GM19099 (cell line): Measurements from ENCODE around the gene TNFRSF18.
A peak's percentile ranks its signal among the peaks of the same experiment; 100 is the strongest.

ENCODE experiments used
- POLR2A ChIP-seq: IDR thresholded peaks from 3 replicates; pipeline ENCODE4 v1.6.1; 2011; ENCODE audit warnings: low read depth; ENCODE audit not compliant: insufficient read length; ENCODE audit errors: extremely low read depth

The TNFRSF18 gene

DNA sequence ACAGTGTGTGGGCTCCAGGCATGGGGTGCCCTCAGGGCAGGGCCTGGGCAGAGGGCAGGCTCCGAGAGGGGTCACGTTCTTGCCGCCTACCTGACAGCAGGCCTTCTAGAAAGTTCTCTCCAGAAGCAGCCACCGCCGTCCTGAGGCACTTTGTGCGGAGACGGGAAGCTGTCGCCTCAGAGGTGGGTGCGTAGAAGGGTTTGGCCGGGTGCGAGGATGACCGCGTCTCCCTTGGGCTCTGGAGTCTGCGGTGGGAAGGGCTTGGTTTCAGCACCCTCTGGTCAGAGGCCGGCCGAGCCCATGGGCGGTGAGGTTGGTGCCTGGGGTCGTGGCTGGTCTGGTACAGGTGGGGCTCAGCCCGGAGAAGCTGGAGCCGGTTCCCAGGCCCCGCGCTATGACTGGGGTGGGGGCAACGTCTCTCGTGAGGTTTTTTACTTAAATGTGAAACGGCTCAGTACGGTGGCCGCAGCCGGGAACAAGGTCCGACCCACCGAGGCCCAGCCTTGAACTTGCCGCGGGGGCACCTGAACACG is 42.8 kb downstream of the TNFRSF18 start:
- no peak for TF ChIP-seq POLR2A

DNA sequence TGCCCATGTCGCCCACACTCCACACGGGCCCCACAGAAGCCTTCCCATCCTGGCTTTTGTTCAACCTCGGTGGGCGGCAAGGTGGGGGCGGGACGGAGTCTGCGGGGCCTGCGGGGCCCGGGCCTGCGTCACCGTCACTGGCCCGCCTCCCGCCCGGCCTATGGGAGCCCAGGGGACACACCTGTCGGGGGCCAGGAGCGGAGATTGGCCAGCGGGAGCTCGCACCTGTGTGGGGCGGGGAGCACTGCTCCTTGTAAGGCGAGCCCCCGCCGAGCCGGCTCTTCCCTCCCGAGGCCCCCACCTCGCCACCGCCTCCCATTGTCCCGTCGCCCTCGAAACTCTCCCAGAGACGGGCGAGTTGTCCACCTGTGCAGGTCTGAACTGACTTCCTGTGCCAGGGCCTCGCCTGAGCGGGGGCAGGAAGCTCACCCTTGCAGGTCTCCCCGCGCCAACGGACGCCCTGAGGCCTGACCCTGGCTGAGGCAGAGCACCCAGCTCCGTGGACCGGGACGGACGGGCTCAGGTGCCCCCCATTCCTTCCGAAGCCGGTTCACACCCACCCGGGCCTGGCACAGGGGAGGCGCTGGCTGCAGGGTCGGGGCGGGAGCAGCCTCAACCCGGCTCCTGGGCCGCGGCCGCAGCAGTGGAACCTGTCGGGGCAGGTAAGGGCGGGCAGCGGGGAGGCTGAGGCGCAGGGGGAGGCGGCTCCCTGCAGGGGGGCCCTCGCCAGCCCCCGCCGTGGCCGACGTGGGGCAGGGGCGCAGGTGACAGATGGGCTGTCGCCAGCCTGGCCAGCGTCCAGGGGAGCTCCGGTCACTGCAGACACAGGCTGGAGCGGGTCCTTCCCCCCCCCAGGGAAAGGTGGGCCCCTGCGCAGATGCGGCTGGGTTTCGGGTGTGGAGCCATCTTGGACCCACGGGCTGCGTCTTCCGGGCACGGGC is 43.5 kb downstream of the TNFRSF18 start:
- TF ChIP-seq POLR2A, result no peak

DNA sequence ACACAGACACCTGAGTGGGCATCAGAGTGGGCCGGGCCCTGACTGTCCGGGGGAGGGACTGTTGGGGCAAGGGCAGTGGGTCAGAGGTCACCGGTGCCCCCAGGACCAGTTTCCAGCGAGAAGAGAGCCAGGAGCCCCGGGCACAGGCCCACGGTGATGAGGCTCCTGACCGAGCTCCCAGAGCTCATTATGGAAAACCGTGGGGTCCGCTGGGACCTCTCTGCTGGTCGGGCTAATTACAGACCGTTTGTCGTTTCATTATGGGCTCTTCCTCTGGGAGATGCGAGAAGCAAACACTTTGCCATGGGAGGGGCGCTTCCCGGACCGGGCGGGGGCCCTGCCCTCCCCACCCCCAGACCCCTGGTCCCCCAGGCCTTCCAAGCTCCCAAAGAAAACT is 44.7 kb downstream of the TNFRSF18 start:
- TF ChIP-seq POLR2A, result no peak

DNA sequence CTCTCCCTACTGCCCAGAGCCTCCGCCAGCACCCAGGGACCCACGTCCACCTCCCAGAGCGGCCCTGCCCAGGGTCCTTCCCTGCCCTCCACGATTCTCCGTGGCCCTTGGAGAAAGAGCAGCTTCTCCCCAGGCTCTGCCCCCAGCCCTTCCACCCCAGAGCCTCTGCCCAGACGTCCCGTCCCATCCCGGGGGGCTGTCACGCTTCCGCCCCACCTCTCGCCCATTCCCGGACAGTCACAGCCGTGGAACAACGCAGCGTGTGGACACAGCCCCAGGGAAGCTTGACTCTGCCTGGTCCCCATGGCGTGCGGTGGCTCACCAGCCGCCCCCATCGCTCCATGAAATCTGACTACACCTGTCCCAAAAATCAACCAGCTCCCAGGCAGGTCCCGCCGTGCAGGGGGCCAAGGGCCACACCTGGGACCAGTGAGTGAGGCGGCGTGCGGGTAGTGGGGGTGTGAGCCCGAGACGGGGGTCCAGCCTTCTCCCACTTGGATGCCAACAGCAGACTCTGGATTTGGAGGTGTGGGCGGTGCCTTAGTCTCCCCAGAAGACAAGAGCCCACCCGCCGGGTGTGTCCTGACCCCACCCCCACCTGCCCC is 45.2 kb downstream of the TNFRSF18 start:
- TF ChIP-seq POLR2A, result no peak

DNA sequence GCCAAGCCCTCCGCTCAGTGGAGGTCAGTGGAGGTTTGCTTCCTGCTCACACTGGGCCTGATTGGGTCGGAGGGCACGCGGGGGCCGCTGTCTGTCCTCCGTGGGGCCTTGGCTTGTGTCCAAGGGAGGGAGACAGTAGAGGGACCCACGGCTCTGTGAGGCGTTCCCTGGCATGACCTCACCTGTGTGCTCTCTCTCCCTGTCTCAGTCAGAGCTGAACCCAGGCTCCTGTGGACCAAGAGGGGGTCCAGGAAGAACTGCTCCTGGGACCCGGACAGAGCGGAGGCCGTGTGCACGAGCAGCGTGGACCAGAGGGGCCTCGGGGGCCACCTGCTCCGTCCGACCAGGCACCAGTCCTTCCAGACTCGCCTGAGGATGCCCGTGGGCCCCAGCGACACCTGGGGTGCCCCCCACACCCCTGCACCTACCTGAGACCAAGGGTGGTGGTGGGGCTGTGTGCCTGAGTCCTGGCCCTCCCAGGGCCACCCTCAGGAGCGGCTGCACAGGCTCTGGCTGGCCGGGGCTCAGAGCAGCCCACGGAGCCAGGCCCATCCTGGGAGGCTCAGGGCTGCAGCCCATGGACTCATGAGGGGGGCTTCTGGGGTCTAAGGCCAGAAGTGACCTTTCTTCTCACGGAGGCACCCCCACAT is 46.0 kb downstream of the TNFRSF18 start:
- no peak for TF ChIP-seq POLR2A

DNA sequence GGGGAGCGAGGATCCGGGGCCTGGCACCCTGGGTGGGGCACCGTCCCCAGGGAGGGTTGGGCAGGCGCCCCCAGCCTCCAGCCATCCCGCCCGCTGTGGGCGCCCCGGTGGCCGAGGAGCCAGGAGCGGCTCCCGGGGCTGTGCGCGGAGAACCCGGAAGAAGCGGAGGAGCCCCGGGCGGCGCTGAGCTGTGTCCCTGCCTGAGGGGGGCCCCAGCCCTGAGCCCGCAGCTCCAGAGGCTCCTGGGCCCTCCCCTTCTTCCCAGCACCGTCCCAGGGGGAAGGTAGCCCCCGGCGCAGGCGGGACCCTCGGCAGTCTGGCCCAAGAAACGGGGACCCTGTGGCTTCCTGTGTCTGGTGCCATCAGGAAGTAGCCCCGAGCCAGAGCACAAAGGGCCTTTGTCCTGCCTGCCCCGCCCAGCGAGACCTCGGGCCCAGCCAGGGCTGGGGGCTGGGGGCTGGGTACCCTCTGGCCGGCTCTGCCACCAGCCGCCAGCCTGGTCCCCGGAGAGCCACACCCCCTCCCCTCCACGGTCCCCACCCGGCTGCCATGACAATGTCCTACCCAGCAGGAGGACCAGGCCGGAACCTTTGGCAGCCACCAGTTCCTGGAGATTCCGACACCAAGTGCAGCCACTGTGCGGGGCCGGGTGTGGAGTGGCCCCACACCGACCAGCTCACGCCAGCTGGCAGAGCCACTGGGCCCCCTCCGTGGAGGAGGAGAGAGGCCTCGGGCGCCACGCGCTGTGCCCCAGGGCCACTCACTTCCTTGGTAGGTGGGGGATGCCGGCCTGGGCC is 48.3 kb downstream of the TNFRSF18 start:
- no peak for TF ChIP-seq POLR2A

DNA sequence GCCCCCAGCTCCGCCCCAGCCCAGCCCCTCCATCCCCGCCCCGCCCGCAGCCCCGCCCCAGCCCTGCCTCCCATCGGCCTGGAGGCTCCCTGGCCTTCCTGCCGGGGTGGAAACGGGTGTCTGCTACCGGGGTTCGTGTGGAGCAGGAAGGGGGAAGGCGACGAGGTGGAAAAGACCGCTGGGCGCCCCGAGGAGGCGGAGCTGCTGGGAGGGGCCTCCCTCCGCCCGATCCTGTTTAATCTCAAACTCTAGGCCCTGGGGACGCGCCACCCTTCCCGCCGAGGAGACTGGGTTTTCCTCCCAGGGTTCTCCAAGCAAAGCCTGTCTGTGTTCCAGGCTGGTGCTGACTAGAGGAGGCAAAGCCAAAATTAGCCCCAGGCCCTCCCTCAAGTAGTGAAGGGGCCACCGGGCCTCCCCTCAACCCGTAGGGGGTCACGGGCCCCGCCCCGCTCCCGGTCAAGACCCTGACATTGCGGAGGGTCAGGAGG is 48.9 kb downstream of the TNFRSF18 start:
- peak; percentile 67 for TF ChIP-seq POLR2A

DNA sequence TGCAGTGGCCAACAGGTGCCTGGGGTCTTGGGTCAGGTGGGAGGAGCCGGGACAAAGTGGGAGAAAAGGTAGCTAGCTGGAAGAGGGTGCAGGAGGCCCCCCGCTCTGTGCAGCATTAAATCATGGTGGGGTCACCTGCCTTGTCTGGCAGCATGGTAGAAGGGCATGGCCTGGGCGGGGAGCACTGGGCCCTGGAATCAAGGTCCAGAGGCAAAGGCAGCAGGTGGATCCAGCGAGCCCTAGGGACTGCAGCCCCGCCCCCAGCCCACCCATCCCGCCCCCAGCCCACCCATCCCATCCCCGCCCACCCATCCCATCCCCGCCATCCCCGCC is 49.4 kb downstream of the TNFRSF18 start:
- TF ChIP-seq POLR2A, result no peak

DNA sequence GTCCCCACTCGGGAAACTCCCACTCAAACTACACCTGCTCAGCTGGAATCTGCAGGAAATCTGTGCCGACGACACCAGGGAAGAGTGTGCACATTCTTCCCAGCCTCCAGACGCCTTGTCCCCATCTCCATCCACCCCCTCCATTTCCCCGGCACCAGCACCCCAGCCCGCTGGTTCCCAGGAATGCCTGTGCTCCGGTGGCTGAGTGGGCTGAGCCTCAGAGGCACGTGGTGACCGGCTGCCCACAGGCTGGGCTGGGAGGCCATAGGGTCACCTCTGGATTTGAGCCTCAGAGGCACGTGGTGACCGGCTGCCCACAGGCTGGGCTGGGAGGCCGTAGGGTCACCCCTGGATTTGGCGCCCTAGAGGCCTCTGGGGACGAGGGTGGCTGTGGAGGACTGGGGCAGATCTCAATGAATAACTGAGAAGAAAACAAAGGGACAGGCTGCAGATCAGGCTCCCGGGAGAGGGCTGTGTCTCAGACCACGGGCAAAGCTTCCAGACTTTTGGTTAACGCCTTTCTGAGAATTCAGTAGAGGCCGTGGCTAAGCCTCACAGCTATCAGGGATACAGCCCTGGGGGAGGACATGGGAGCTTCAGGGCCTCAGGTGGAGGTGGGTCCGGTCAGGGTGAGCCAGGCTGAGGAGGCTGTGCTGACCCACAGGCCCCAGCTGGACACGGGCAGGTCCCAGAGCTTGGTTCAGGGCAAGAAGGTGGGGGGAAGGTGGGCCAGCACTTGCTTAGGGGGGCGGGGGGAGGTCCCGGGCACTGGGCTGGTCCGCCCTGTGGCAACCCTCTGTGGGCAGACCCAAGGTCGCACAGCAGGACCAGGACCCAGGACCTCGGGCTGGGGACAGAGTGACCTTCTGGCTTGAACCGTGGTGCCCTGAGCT is 50.0 kb downstream of the TNFRSF18 start:
- no peak for TF ChIP-seq POLR2A

DNA sequence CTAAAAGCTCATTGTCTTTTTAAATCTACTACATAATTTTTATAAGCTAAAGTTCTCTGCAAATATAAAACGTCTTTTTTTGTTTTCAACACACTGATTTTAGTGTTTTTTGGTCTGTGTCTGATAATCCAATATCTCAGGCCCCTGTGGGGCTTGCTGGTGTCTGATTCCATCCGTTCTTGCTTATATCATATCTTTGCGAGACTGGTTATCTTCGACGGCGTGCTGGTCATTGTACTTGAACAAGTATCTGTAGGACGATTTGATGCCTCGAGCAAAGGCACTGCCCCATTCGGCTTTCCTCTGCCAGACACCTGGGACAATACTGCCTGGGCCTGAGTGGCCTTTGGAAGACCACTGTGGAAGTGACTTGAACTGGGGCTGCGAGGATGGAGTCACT is 51.1 kb downstream of the TNFRSF18 start:
- TF ChIP-seq POLR2A, result no peak

DNA sequence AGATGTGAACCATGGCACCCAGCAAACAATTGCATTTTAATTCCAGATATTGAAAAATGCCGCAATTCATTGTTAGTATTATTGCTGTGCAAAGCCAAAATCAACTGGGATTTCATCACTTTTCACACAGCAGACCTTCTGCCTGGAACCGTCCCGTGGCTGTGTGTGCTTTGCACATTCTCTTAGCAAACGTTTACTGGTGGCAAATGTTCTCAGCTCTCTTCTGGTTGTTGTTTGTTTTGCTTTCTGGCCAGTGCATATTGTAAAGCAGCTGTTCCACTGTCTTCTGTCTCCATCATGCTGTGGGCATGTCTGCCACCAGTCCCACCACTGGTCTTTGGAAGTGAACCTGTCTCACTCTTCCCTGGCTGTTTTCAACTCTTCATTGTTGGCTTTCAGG is 52.5 kb downstream of the TNFRSF18 start:
- TF ChIP-seq POLR2A, result no peak
